GM12865 (cell line): ENCODE measurements around the gene CNOT3.

ENCODE experiments used
- DNase-seq: peaks from one replicate; pipeline ENCODE4 v3.0.0; 2010; ENCODE audit warnings: low read depth
- H3K4me3 ChIP-seq: 2 replicates; pipeline ENCODE4 v1.5.1; 2011; ENCODE audit warnings: mild to moderate bottlenecking, low read depth, low read length, control low read depth
- TF ChIP-seq, protein P1 (sequence below): IDR thresholded peaks from 2 replicates; pipeline ENCODE4 v1.5.1; 2011; ENCODE audit warnings: low read length, control low read depth, low read depth, inconsistent platforms; ENCODE audit not compliant: insufficient read depth; ENCODE audit errors: missing control alignments

Gene CNOT3

DNA sequence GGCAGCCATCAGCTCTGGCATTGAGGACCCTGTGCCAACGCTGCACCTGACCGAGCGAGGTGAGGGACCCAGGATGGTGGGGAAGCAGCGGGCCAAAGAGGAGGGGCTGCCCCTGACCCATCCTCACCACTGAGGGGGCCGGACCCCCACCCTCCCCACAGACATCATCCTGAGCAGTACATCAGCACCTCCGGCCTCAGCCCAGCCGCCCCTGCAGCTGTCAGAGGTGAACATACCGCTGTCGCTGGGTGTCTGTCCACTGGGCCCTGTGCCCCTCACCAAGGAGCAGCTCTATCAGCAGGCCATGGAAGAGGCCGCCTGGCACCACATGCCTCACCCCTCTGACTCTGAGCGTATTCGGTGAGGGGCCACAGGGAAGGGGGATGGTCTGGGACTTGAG, 14.7 kb downstream of the CNOT3 start:
- no peak overlapping the region for H3K4me3 ChIP-seq
- DNase-seq = no peak
- TF ChIP-seq, protein P1, sequence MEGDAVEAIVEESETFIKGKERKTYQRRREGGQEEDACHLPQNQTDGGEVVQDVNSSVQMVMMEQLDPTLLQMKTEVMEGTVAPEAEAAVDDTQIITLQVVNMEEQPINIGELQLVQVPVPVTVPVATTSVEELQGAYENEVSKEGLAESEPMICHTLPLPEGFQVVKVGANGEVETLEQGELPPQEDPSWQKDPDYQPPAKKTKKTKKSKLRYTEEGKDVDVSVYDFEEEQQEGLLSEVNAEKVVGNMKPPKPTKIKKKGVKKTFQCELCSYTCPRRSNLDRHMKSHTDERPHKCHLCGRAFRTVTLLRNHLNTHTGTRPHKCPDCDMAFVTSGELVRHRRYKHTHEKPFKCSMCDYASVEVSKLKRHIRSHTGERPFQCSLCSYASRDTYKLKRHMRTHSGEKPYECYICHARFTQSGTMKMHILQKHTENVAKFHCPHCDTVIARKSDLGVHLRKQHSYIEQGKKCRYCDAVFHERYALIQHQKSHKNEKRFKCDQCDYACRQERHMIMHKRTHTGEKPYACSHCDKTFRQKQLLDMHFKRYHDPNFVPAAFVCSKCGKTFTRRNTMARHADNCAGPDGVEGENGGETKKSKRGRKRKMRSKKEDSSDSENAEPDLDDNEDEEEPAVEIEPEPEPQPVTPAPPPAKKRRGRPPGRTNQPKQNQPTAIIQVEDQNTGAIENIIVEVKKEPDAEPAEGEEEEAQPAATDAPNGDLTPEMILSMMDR = no peak

DNA sequence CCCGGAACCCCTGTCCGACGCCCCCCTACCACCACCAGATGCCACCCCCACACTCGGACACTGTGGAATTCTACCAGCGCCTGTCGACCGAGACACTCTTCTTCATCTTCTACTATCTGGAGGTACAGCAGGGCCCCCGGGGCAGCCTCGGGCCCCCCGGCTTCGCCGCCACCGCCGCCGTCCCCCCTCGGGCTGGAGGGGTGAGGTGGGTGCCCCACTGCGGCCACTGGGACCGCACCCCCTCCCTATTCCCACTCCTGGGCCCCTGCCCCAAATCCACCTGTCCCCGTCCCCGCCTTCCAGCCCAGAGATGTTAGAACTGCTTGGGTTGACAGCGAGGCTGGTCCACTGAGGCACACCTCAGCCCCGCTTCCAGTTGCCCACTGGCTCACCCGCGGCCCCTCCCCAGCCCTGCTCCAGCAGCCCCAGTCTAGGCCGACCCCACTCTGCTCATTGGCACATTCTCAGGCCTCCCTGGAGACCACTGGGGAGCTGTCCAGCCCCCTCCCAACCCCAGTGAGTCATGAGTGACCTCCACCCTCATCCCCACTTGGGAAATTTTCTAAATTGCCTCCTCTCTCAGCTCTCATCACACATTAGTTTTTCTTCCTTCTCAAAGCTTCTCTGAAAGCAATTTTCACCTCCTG, 15.4 kb downstream of the CNOT3 start:
- DNase-seq = no peak
- no peak overlapping the region for H3K4me3 ChIP-seq
- TF ChIP-seq, protein P1 = no peak

DNA sequence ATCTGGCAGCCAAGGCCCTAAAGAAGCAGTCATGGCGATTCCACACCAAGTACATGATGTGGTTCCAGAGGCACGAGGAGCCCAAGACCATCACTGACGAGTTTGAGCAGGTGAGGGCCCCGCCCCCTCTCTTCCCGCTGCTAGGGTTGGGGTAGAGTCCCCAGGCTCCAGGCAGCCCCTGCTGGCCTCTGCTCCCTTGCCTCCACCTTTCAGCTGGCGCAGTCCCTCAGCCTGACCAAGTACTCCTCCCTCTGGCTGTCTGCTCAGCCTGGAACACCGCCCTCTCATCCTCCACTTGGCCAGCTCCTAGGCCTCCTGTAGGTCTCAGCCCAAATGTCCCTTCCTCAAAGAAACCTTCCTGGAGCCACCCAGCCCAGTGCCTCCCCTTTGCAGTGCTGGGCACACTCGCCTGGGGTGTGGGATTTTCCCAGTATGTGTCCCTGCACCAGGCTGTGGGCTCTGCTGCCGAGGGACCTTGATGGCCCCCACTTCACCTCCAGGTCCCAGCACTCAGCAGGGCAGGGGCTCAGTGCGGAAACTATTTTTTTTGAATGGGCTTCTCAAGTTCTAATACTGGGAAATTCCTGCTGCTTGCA, 16.3 kb downstream of the CNOT3 start:
- TF ChIP-seq, protein P1 = no peak
- no peak overlapping the region for H3K4me3 ChIP-seq
- DNase-seq = no peak

DNA sequence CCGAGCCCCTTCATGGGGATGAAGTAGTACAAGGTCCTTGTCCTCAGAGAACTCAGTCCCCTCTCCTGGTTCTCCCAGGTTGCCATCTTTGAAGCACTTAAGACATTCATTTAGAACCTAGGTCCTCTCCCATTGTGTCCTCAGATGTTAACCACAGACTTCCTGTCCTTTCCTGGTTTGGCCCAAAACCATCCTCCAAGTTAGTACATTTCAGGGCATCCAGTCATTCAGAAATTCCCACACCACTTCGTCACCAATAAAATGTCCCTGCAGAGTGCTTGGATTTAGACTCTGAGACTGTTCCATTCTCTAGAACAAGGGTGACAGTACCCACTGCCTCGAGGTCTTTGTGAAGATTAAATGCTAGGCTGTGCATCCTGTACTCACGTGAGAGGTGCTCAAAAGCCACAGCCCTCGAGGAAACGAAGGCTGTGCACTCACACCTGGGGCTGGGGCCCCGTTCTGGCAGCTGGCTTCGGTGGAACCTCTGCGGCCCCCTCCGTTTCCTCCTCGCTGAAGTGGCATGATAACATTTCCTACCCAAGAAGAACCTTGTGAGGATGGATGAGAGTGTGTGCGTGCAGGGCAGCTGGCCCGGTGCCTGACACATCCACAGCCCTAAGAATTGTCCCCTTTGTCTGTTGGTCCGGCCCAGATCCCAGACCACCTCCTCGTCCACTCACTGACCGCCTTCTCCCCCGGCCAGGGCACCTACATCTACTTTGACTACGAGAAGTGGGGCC, 17.2 kb downstream of the CNOT3 start:
- no peak overlapping the region for H3K4me3 ChIP-seq
- DNase-seq = no peak
- TF ChIP-seq, protein P1 = no peak

DNA sequence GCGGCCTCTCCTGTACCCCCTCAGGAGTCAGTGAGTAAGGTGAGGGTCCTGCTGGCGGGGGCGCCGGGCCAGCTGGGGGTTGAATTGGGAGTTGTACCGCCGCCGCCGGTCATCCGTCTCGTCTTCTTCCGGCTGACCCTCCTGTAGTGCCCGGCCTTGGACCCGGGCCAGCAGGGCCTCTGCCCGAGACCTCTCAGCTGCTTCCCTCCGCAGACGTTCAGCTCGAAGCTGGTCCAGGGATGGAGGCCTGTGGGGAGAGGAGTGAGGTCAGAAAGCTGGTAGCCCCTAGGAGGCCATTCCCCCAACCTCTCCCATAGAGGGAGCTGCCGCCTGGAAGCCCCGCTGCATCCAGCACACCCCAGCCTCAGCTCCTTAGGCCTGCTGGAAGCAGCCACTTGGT, 18.1 kb downstream of the CNOT3 start:
- TF ChIP-seq, protein P1 = no peak
- no peak overlapping the region for H3K4me3 ChIP-seq
- no peak for DNase-seq

DNA sequence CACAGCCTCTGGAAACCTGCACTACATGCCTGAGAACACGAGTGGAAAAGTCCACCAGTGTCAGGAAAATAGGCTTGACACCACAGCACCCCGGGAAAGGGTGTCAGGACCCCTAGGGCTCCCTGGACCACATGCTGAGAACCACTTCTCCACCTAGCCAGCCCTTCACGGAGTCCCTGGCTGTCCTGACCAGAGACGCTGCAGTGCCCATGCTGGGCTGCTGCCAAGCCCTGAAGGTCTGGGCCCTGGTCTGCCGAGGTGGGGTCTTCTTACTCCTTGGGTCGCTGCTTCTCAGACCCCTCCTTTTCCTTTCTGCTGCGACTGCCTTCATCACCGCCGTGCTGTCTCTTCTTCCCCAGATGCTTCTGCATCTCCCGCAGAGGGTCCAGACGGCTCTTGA, 18.9 kb downstream of the CNOT3 start:
- no peak for DNase-seq
- TF ChIP-seq, protein P1 = no peak
- no peak overlapping the region for H3K4me3 ChIP-seq
